ENCODE measurements around the gene FAH. TPM values are rescaled to one million over a fixed set of nuclear protein-coding genes. Genes with fewer than 3 reads are reported as not detected.

FAH gene
- total and polyA plus RNA-seq, 10 of the 15 experiments (the other 5 are each of a cell fraction or from before 2014, with no cell fraction given), result 36.3 to 121 (median 62.0) TPM

DNA sequence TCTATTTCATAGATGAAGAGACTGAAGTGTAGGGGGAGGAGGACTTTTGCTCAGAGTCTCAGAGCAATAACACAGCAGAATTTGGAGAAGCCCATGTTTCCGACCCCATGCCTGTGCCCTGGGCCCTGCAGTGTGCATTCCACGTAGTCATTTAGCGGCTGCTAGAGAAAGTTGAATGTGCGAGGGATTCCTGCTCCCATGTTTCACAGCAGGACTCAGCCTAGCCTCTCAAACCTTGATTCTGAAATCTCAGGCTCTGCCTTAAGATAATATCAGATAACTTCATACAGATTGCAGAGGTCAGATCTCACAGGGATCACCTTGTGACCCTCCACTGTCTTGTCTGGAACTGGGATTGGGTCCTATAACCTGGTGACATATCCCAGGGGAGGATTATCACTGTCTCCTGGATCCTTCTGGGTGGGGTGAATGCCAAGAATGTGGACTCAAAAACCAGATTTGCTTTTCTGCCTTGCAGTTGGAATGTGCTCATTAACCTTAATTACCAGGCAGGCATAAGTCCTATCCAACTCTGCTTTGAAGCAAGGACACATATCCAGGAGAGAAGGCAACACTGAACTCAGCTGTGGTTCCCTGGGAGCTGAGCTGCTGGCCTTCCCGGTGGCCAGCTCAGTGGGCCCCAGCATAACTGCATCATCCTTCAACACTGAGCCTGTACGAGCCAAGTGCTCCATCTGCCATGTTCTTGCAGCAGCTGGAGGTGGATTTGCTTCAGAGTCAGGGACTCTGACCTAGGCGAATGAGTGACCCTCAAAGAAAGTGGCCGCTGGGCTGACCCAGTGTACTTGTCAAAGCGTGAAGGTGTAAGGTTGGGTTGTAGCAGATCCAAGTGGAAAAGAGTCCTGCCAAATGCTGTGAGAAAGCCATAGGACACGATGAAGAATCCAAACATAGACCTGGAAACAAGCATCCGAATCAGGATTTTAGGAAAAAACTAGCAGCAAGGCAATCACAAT, 56.2 kb downstream of the FAH start:
- DNase-seq (ENCODE audit: low read depth, low spot score) (no peak), ATAC-seq (no peak), FAIRE-seq (no peak)
- Histone ChIP-seq H3K36me3 (ENCODE audit: control insufficient read depth in 2 of 2, insufficient read depth in 2 of 2, low read length in 1 of 2) (no peaks in the 10 kb centered on the region), H3K27ac (ENCODE audit: control insufficient read depth, insufficient read depth) (no peak overlapping the region), H3K4me1 (ENCODE audit: control insufficient read depth, insufficient read depth, low read length) (peaks cover 9% of the 10 kb centered on the region), H3K27me3 (replicated peaks in 1 of 2; ENCODE audit: control insufficient read depth in 2 of 2, insufficient read depth in 2 of 2, low read length in 1 of 2) (no peaks in the 10 kb centered on the region), H4K20me1 (ENCODE audit: control insufficient read depth, insufficient read depth) (no peaks in the 10 kb centered on the region), H3K9me3 (replicated peaks; ENCODE audit: control insufficient read depth, insufficient read depth, low read length) (no peaks in the 10 kb centered on the region), H3K4me2 (ENCODE audit: control insufficient read depth, insufficient read depth) (no peak overlapping the region), H2AFZ (ENCODE audit: control insufficient read depth, low read depth, low read length) (no peak overlapping the region), H3K9ac (ENCODE audit: control insufficient read depth, insufficient read depth, low read length) (no peak overlapping the region), H3K79me2 (ENCODE audit: control insufficient read depth, insufficient read depth, low read length) (no peaks in the 10 kb centered on the region), H3K4me3 (no peak overlapping the region)
- WGBS (ENCODE audit: insufficient coverage, insufficient replicate concordance, low lambda C conversion rate, missing lambda C conversion rate), result 60% methylated on average over 11 of the region's 11 CpGs
- POLR2A ChIA-PET, result no interaction called here
- intact Hi-C loops (cut with micrococcal nuclease; ENCODE audit: unreplicated experiment), result no loop called here
- TF ChIP-seq NR2C1 (IDR thresholded peaks at IDR 0.05) (no peak), TARDBP (IDR thresholded peaks at IDR 0.05; ENCODE audit: borderline replicate concordance) (no peak), EP300 (IDR thresholded peaks at IDR 0.05; ENCODE audit: borderline replicate concordance in 1 of 2, control insufficient read depth in 1 of 2, low read depth in 2 of 2, low read length in 2 of 2) (no peak), POLR2AphosphoS2 (IDR thresholded peaks at IDR 0.05; ENCODE audit: low read depth, low read length) (no peak), ZBTB11 (CRISPR knock-in tag; IDR thresholded peaks at IDR 0.05) (no peak), BHLHE40 (IDR thresholded peaks at IDR 0.05; ENCODE audit: borderline replicate concordance in 1 of 2, low read depth in 2 of 2, low read length in 1 of 2) (no peak), SMARCA5 (IDR thresholded peaks at IDR 0.05) (no peak), RUNX3 (IDR thresholded peaks at IDR 0.05; ENCODE audit: low read length) (no peak), NKRF (conservative IDR thresholded peaks at IDR 0.05) (no peak), MEF2B (IDR thresholded peaks at IDR 0.05; ENCODE audit: partially characterized antibody, poor library complexity, severe bottlenecking) (no peak), NR2C2 (IDR thresholded peaks at IDR 0.05; ENCODE audit: borderline replicate concordance, control insufficient read depth, insufficient read length, low read depth) (no peak), TCF12 (IDR thresholded peaks at IDR 0.05; ENCODE audit: low read depth, low read length) (no peak), ZSCAN29 (IDR thresholded peaks at IDR 0.05) (no peak), PAX5 (IDR thresholded peaks at IDR 0.05; ENCODE audit: borderline replicate concordance, low read depth, low read length) (no peak)
- TF ChIP-seq, protein P1, sequence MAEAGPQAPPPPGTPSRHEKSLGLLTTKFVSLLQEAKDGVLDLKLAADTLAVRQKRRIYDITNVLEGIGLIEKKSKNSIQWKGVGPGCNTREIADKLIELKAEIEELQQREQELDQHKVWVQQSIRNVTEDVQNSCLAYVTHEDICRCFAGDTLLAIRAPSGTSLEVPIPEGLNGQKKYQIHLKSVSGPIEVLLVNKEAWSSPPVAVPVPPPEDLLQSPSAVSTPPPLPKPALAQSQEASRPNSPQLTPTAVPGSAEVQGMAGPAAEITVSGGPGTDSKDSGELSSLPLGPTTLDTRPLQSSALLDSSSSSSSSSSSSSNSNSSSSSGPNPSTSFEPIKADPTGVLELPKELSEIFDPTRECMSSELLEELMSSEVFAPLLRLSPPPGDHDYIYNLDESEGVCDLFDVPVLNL (IDR thresholded peaks at IDR 0.05; ENCODE audit: low read depth, low read length), result no peak
- RAD21 ChIA-PET (ENCODE audit: unreplicated experiment), result no interaction called here
- no TSS peak for BruUV-seq (replicated peaks)
- in situ Hi-C loops (cut with MboI), result no loop called here
- CTCF ChIA-PET, result interaction anchor here (0.5 kb wide), 1 partner anchor 613 kb away, joined by 3 read pairs; no protein-coding TSS in a partner anchor
- SMC1A ChIA-PET (ENCODE audit: uncharacterized antibody, unreplicated experiment), result no interaction called here
